ENCODE data around the gene FYTTD1. TPM values are rescaled to one million over a fixed set of nuclear protein-coding genes. Genes with fewer than 3 reads are reported as not detected.

Gene FYTTD1
- total RNA-seq, 4 donors from 2014 or later: 48.4 to 52.0 (median 50.7) TPM

GRCh38 chr3:197714251-197714650 is 35.4 kb upstream of the FYTTD1 start:
- TF ChIP-seq CTCF (IDR thresholded peaks at IDR 0.05; ENCODE audit: low read depth): no peak

GRCh38 chr3:197718891-197719290 is 30.8 kb upstream of the FYTTD1 start:
- TF ChIP-seq CTCF (IDR thresholded peaks at IDR 0.05; ENCODE audit: low read depth): no peak

GRCh38 chr3:197720694-197721093 is 29.0 kb upstream of the FYTTD1 start:
- no peak for TF ChIP-seq CTCF (IDR thresholded peaks at IDR 0.05; ENCODE audit: low read depth)

GRCh38 chr3:197722734-197723133 is 26.9 kb upstream of the FYTTD1 start:
- TF ChIP-seq CTCF (IDR thresholded peaks at IDR 0.05; ENCODE audit: low read depth): no peak

GRCh38 chr3:197728487-197728886 is 21.2 kb upstream of the FYTTD1 start:
- TF ChIP-seq CTCF (IDR thresholded peaks at IDR 0.05; ENCODE audit: low read depth): no peak

- no peak for TF ChIP-seq CTCF (IDR thresholded peaks at IDR 0.05; ENCODE audit: low read depth)
These were observed 19.5 kb upstream of the FYTTD1 start for GRCh38 chr3:197730200-197730599.

- TF ChIP-seq CTCF (IDR thresholded peaks at IDR 0.05; ENCODE audit: low read depth): no peak
These were observed 16.6 kb upstream of the FYTTD1 start for GRCh38 chr3:197733042-197733441.
